GM12891 (cell line): ENCODE results near the gene CEP55.

Experiments
- PAX5 ChIP-seq: IDR thresholded peaks from 2 replicates; pipeline ENCODE4 v1.6.1; 2011; ENCODE audit warnings: low read length, moderate library complexity, mild to moderate bottlenecking; ENCODE audit not compliant: insufficient read depth, severe bottlenecking
- POLR2A ChIP-seq: IDR thresholded peaks from 2 replicates; pipeline ENCODE4 v1.6.1; 2011; ENCODE audit warnings: low read depth, low read length, control low read depth
- POLR2AphosphoS5 ChIP-seq: IDR thresholded peaks from 2 replicates; pipeline ENCODE4 v1.6.1; 2011; ENCODE audit warnings: low read depth, low read length, control low read depth
- POU2F2 ChIP-seq: IDR thresholded peaks from 2 replicates; pipeline ENCODE4 v1.6.1; 2011; ENCODE audit warnings: low read depth, mild to moderate bottlenecking, control low read depth, low read length, moderate library complexity
- SPI1 ChIP-seq: IDR thresholded peaks from 2 replicates; pipeline ENCODE4 v1.6.1; 2011; ENCODE audit warnings: low read depth, low read length, control low read depth
- TAF1 ChIP-seq: IDR thresholded peaks from 2 replicates; pipeline ENCODE4 v1.6.1; 2011; ENCODE audit warnings: low read depth, low read length, control low read depth

DNA sequence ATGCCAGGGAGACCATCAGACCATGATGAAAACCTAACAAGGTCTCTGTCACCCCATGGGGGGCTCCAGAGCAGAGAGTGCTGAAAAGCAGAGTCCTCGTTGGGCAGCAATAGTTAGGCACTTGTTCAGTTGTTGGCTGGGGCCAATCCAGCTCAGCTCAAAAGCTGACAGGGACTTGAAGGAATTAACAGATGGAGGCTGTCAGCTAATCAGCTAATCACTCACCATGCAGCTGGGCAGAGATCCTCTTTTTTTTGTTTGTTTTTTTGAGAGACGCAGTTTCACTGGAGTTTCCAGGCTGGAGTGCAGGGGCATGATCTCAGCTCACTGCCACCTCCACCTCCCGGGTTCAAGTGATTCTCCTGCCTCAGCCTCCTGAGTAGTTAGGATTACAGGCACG is 18.1 kb downstream of the CEP55 start:
- TF ChIP-seq POLR2A: no peak
- no peak for TF ChIP-seq POLR2AphosphoS5
- no peak for TF ChIP-seq TAF1
- no peak for TF ChIP-seq SPI1
- no peak for TF ChIP-seq PAX5
- TF ChIP-seq POU2F2: no peak
